ENCODE measurements around the gene POLDIP2. TPM values are rescaled to one million over a fixed set of nuclear protein-coding genes. Genes with fewer than 3 reads are reported as not detected.
A peak's percentile ranks its signal among the peaks of the same experiment; 100 is the strongest.

The POLDIP2 gene
- total and polyA plus RNA-seq, 2 of the 13 experiments (the other 11 are each of a cell fraction or from before 2014, with no cell fraction given), result 85.9 to 114 TPM

DNA sequence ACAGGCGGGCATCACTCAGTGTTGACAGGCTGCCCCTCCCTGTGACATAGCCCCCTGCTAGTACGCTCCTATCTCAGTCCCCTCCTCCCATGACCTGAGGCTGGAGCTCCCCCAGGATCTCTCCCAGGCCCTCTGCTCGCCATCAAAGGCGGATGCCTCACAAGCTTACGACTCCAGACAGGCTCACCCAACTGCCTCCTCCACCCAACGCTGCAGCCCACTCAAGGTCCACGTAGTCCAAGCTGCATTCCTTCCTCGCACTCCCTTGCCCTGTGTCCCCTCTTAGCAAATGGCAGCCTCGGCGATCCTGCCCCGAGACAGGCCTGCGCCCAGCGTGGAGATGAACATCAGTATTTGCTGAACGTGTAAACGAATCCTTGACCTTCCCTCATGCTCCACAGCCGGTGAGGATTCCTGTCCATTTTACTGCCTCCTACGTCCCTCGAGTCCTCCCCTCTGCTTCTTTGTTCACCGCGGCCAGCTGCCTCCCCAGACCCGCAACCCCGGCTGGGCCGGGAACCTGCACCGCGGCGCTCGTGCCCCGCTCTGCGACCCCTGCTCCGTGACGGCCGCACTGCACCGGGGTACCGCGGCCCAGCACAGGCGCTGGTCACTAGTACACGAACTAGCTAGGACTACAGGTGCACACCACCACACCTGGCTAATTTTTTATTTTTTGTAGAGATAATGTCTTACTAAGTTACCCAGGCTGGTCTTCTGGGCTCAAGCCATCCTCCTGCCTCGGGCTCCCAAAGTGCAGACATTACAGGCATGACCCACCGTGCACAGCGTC is 39.2 kb downstream of the POLDIP2 start (continued):
- TF ChIP-seq, protein P1, sequence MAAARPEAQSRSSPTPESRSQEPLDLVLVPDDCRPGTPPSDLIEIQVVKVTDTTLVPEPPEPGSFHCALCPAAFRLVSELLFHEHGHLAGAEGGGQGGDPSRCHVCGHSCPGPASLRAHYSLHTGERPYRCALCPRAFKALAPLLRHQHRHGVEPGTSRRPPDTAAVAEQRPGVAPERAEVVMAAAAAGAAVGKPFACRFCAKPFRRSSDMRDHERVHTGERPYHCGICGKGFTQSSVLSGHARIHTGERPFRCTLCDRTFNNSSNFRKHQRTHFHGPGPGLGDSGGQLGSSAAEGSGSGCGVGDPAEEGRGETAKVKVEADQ (CRISPR knock-in tag; IDR thresholded peaks at IDR 0.05; ENCODE audit: borderline replicate concordance), result 0 out of 2 replicates have a peak, but pooled peaks have one; percentile 31
- TF ChIP-seq ZNF615 (CRISPR knock-in tag; IDR thresholded peaks at IDR 0.05; ENCODE audit: borderline replicate concordance) (no peak), NCOR1 (IDR thresholded peaks at IDR 0.05; ENCODE audit: borderline replicate concordance, low read length) (no peak), TSC22D2 (CRISPR knock-in tag; IDR thresholded peaks at IDR 0.05; ENCODE audit: borderline replicate concordance) (0 out of 2 replicates have a peak, but pooled peaks have one; percentile 1), ZNF850 (CRISPR knock-in tag; conservative IDR thresholded peaks at IDR 0.05) (no peak), HNF4G (IDR thresholded peaks at IDR 0.05; ENCODE audit: borderline replicate concordance, low read depth, low read length) (no peak), HNF4G (CRISPR knock-in tag; IDR thresholded peaks at IDR 0.05; ENCODE audit: borderline replicate concordance, low read depth) (no peak), HNRNPL (IDR thresholded peaks at IDR 0.05; ENCODE audit: low read depth, low read length) (no peak), YEATS4 (CRISPR knock-in tag; IDR thresholded peaks at IDR 0.05; ENCODE audit: borderline replicate concordance) (no peak), PAF1 (CRISPR knock-in tag; IDR thresholded peaks at IDR 0.05) (no peak), SALL2 (CRISPR knock-in tag; IDR thresholded peaks at IDR 0.05) (no peak), ZNF614 (CRISPR knock-in tag; IDR thresholded peaks at IDR 0.05; ENCODE audit: borderline replicate concordance) (no peak), HMGA1 (CRISPR knock-in tag; conservative IDR thresholded peaks at IDR 0.05) (no peak), ERF (CRISPR knock-in tag; IDR thresholded peaks at IDR 0.05) (no peak), PAX8 (CRISPR knock-in tag; IDR thresholded peaks at IDR 0.05; ENCODE audit: borderline replicate concordance) (no peak), ZNF629 (CRISPR knock-in tag; conservative IDR thresholded peaks at IDR 0.05) (no peak), ZC3H4 (CRISPR knock-in tag; IDR thresholded peaks at IDR 0.05; ENCODE audit: borderline replicate concordance) (peak; percentile 58; the same call in 1 of the 2 replicates), CREB1 (IDR thresholded peaks at IDR 0.05) (no peak), CREB1 (CRISPR knock-in tag; IDR thresholded peaks at IDR 0.05) (no peak), DPF2 (CRISPR knock-in tag; IDR thresholded peaks at IDR 0.05; ENCODE audit: borderline replicate concordance, low read depth) (no peak; the same call in 1 of the 2 replicates), ZSCAN21 (CRISPR knock-in tag; IDR thresholded peaks at IDR 0.05; ENCODE audit: borderline replicate concordance) (no peak), ZNF552 (CRISPR knock-in tag; IDR thresholded peaks at IDR 0.05; ENCODE audit: borderline replicate concordance) (no peak), SRSF9 (IDR thresholded peaks at IDR 0.05; ENCODE audit: borderline replicate concordance, insufficient read depth, low read depth, low read length, poor library complexity, severe bottlenecking) (no peak)
- TF ChIP-seq, protein P2, sequence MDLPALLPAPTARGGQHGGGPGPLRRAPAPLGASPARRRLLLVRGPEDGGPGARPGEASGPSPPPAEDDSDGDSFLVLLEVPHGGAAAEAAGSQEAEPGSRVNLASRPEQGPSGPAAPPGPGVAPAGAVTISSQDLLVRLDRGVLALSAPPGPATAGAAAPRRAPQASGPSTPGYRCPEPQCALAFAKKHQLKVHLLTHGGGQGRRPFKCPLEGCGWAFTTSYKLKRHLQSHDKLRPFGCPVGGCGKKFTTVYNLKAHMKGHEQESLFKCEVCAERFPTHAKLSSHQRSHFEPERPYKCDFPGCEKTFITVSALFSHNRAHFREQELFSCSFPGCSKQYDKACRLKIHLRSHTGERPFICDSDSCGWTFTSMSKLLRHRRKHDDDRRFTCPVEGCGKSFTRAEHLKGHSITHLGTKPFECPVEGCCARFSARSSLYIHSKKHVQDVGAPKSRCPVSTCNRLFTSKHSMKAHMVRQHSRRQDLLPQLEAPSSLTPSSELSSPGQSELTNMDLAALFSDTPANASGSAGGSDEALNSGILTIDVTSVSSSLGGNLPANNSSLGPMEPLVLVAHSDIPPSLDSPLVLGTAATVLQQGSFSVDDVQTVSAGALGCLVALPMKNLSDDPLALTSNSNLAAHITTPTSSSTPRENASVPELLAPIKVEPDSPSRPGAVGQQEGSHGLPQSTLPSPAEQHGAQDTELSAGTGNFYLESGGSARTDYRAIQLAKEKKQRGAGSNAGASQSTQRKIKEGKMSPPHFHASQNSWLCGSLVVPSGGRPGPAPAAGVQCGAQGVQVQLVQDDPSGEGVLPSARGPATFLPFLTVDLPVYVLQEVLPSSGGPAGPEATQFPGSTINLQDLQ (CRISPR knock-in tag; IDR thresholded peaks at IDR 0.05), result no peak
- TF ChIP-seq, protein P3, sequence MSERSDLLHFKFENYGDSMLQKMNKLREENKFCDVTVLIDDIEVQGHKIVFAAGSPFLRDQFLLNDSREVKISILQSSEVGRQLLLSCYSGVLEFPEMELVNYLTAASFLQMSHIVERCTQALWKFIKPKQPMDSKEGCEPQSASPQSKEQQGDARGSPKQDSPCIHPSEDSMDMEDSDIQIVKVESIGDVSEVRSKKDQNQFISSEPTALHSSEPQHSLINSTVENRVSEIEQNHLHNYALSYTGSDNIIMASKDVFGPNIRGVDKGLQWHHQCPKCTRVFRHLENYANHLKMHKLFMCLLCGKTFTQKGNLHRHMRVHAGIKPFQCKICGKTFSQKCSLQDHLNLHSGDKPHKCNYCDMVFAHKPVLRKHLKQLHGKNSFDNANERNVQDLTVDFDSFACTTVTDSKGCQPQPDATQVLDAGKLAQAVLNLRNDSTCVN (CRISPR knock-in tag; IDR thresholded peaks at IDR 0.05; ENCODE audit: borderline replicate concordance), result no peak
- TF ChIP-seq, protein P4, sequence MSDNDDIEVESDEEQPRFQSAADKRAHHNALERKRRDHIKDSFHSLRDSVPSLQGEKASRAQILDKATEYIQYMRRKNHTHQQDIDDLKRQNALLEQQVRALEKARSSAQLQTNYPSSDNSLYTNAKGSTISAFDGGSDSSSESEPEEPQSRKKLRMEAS (IDR thresholded peaks at IDR 0.05), result peak; percentile 59
